HG03460 (cell line): ENCODE measurements around the gene LIPI.
"Not testable (repeated sequence)": the region's sequence is repeated elsewhere in the genome, so short reads cannot be mapped to it uniquely, and the experiment has no call there.

Source experiments
- ATAC-seq: cut with Tn5 transposase; IDR thresholded peaks from one replicate; pipeline ENCODE4 v1.9.1; 2021; ENCODE audit not compliant: unreplicated experiment

Gene LIPI

GRCh38 chr21:14075346-14076142 lies 135.2 kb downstream of the LIPI start:
- no peak for ATAC-seq

- ATAC-seq = no peak
Observed at GRCh38 chr21:14074177-14074576, 136.6 kb downstream of the LIPI start.

GRCh38 chr21:14073615-14074014 lies 137.1 kb downstream of the LIPI start:
- ATAC-seq = no peak

- ATAC-seq = no peak
Observed at GRCh38 chr21:14072761-14073535, 137.8 kb downstream of the LIPI start.

- ATAC-seq = no peak
Observed at GRCh38 chr21:14071902-14072734, 138.6 kb downstream of the LIPI start.

- ATAC-seq = no peak
Observed at GRCh38 chr21:14070968-14071367, 139.8 kb downstream of the LIPI start.

- no peak for ATAC-seq
Observed at GRCh38 chr21:14070049-14070893, 140.5 kb downstream of the LIPI start.

GRCh38 chr21:14064296-14064645 lies 146.5 kb downstream of the LIPI start:
- ATAC-seq = no peak

- ATAC-seq = not testable (repeated sequence)
Observed at GRCh38 chr21:14063620-14064295, 147.0 kb downstream of the LIPI start.

- not testable (repeated sequence) for ATAC-seq
Observed at GRCh38 chr21:14062684-14063083, 148.1 kb downstream of the LIPI start.

- ATAC-seq = not testable (repeated sequence)
Observed at GRCh38 chr21:14061820-14062219, 148.9 kb downstream of the LIPI start.

GRCh38 chr21:14058995-14059627 lies 151.6 kb downstream of the LIPI start:
- ATAC-seq = not testable (repeated sequence)
